GM12875 (cell line): Measurements from ENCODE around the gene DIP2A.

Experiments
- H3K4me3 ChIP-seq: one replicate; pipeline ENCODE4 v1.5.1; 2011; ENCODE audit warnings: low read depth, low read length, control low read depth
- CTCF ChIP-seq: IDR thresholded peaks from 2 replicates; pipeline ENCODE4 v1.5.1; 2011; ENCODE audit warnings: low read depth, mild to moderate bottlenecking, control low read depth, inconsistent platforms, low read length, moderate library complexity, borderline replicate concordance; ENCODE audit not compliant: insufficient read depth

DIP2A gene

GRCh38 chr21:46472246-46472645 is 13.6 kb downstream of the DIP2A start:
- no peak for TF ChIP-seq CTCF
- H3K4me3 ChIP-seq: no peak overlapping the region

- no peak for TF ChIP-seq CTCF
These were observed 15.7 kb downstream of the DIP2A start for GRCh38 chr21:46474382-46474781.

DNA sequence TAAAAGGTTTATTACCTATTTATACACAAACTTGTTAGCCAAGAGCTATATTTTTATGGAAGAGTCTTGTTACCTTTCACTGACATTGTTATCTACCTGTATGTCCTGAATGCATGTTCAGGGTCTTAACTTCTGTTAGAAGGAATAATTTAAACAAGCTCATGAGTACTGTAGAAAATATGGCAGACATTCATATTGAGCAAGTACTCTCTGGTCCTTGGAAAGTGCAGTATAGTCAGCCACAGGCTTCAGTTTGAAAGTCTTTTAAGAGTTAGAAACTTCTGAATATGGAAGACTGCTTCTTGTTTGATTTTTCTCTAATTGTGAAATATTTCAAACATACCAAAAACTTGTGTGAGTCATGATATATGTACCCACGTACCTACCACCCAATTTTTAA is 16.6 kb downstream of the DIP2A start:
- TF ChIP-seq CTCF: no peak
- H3K4me3 ChIP-seq: no peak overlapping the region

More at GRCh38 chr21:46474382-46474781, 15.7 kb downstream of the DIP2A start:
- no peak overlapping the region for H3K4me3 ChIP-seq

DNA sequence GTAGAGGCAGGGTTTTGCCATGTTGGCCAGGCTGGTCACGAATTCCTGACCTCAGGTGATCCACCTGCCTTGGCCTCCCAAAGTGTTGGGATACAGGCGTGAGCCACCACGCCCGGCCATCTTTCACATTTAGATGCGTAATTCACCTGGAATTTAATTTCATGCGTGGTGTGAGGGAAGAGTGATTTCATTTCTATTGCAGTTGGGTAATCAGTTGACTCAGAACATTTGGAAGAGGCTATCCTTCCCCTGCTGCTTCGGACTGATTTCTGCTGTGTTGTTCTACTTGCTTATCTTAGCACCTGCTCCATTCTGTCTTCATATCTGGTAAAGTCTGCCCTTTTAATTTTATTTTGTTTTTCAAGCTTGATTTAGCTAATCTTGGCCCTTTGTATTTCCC is 19.1 kb downstream of the DIP2A start:
- no peak for TF ChIP-seq CTCF
- no peak overlapping the region for H3K4me3 ChIP-seq

DNA sequence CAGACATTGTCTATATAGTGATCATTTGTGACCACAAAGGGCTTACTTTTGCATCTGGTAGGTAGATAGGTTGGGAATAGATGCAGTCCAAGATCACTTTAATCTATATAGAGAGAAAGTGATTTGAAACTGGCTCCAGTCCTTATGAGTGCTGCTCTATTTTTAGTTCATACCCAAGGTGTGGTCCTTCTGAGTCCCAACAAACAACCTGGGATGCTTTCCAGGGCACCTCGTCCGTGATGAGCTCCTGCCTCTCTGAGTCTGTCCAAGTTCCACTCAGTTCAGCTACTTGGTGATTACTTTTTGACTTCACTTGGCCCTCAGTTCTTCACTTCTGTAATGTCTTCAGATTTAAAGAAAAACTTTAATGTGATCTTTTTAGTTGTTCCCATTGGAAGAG is 20.2 kb downstream of the DIP2A start:
- H3K4me3 ChIP-seq: no peak overlapping the region
- no peak for TF ChIP-seq CTCF

DNA sequence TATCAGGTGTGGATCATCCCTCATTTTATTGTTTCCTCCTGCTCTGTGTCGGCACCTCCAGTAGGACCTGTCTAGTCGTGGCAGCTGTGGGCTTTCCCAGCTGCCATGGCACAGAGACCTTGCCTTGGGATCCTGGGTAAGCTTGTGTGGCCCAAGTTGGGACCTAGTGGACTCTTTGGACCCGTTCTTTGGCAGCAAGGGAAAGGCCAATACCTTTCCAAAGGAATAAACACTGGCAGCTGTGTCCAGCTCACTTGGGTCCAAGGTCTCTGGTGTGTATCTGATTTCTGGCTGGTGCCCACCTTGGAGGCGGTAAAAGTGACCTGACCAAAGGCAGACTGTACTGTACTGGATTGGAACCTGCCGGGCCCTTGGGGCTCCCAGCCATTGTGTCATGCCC is 21.8 kb downstream of the DIP2A start:
- H3K4me3 ChIP-seq: no peak overlapping the region
- no peak for TF ChIP-seq CTCF

DNA sequence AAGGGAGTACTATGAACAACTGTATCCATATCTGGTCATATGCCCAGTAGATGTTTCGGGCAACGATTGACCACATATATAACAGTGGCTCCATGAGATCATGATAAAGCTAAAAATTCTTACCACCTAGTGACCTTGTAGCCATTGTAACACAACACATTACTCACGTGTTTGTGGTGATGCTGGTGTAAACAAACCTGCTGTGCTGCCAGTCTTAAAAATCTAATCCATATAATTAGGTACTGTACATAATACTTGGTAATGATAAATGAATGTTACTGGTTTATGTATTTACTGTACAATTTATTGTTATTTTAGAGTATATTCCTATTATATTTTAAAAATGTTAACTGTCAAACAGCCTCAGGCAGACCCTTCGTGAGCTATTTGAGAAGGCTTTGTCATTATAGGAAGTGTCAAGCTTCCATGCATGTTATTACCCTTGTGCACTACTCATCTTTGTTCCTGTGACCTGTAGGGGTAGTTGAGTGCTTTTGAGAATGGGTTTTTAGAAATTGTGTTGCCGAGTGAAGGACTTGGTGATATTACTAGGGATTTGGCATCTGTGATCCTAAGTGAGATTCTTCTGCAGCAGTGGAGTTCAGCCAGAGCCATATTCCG is 23.6 kb downstream of the DIP2A start:
- no peak for TF ChIP-seq CTCF
- no peak overlapping the region for H3K4me3 ChIP-seq
